Loucy (cell line): ENCODE data around the gene RANBP3.

ENCODE experiments used
- EZH2phosphoT487 ChIP-seq: fragments of 200-600 bp; IDR thresholded peaks from 2 replicates; pipeline ENCODE4 v1.6.1; 2018; ENCODE audit warnings: antibody characterized with exemption, mild to moderate bottlenecking, moderate library complexity, borderline replicate concordance
- TF ChIP-seq, protein P1 (sequence below): fragments of 200-600 bp; sonication (generic); conservative IDR thresholded peaks from 2 replicates; pipeline ENCODE4 v1.5.1; 2014; ENCODE audit warnings: mild to moderate bottlenecking, antibody characterized with exemption, low read length

DNA sequence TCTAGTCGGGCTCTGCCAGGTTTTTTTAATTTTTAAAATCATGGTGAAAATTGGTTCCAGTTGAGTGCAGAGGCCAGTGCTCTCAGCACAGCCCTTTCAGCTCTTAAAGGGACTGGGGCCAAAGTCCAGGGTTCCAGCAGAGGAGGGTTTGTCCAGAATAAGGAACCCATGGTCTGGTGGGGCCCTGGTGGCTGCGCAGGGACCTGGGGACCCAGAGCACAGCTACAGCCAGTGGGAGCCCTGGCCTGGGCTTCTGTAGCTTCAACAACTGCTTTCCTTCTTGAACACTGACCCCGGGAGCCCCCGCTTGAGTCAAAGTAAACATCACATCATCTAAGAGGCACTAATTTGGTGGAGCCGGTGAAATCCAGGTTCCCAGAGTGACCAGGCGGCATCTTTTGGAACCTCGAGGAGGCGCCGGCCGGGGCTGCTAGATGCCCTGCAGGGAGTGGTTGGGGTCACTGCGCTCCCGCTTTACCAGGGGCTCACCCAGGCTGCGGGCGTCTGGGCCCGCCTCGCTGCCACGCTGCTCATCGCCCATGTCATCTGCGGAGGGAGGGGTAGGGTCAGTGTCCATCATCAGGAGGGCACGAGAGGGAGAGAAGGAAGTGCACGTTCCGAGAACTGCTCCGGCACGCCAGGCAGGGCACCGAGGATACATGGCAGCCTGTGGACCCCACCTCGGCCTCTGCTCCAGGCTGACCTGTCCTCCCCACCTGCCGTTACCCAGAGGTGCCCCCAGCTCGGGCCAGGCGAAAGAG lies 16.6 kb upstream of the RANBP3 start:
- TF ChIP-seq, protein P1, sequence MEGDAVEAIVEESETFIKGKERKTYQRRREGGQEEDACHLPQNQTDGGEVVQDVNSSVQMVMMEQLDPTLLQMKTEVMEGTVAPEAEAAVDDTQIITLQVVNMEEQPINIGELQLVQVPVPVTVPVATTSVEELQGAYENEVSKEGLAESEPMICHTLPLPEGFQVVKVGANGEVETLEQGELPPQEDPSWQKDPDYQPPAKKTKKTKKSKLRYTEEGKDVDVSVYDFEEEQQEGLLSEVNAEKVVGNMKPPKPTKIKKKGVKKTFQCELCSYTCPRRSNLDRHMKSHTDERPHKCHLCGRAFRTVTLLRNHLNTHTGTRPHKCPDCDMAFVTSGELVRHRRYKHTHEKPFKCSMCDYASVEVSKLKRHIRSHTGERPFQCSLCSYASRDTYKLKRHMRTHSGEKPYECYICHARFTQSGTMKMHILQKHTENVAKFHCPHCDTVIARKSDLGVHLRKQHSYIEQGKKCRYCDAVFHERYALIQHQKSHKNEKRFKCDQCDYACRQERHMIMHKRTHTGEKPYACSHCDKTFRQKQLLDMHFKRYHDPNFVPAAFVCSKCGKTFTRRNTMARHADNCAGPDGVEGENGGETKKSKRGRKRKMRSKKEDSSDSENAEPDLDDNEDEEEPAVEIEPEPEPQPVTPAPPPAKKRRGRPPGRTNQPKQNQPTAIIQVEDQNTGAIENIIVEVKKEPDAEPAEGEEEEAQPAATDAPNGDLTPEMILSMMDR = no peak
- TF ChIP-seq EZH2phosphoT487 = no peak
